ENCODE data around the gene SOCS7.

The SOCS7 gene

DNA sequence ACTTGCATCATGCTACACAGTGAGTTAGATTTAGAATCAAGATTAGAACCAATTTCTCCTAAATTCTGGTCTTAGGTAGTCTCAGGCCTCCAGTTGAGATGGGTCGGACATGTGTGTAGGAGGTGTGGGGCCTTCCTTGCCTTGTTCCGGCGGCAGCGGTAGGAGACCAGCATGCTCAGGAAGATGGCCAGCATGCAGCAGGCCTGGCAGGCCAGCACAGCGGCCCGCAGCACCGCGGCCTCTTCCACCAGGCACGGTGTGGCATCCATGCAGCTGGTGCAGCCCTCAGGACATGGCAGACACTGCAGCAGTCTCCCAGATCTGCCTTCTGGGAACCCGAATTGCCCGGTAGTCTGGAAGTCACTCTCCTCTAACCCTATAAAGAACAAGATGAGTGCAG, 14.8 kb upstream of the SOCS7 start:
- Histone ChIP-seq H3K79me2 (ENCODE audit: control insufficient read depth, insufficient read depth, low read length, unreplicated experiment) (no peaks in the 10 kb centered on the region), H2AFZ (ENCODE audit: low read length, unreplicated experiment) (no peak overlapping the region), H3K4me1 (ENCODE audit: control insufficient read depth, insufficient read depth, low read length, unreplicated experiment) (no peaks in the 10 kb centered on the region), H3K27me3 (ENCODE audit: insufficient read depth, low read length) (peaks cover 15% of the 10 kb centered on the region; the same call in 1 of the 2 replicates), H3K27ac (ENCODE audit: low read depth, low read length) (no peak overlapping the region), H3K4me3 (ENCODE audit: low read depth, low read length) (no peak overlapping the region), H3K36me3 (ENCODE audit: insufficient read depth, low read length) (no peaks in the 10 kb centered on the region)

DNA sequence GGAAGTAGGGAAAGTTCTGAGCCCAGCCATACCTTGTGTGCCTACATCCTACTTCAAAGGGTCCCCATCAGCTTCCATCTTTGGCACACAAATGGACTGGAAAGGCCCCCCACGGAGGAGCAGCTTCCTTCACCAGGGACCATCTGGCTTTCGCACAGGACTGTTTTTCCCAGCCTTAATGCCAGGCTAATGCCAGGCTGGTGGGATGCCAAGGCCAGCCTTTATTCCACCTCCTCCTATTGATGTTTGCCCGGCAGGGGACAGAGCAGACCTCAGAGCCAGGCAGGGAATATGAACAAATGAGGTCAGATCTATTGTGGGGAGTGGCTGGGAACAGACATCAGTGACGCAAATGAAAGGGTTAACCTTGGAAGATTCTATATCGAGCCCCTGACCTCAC, 13.6 kb upstream of the SOCS7 start:
- H2AFZ ChIP-seq (ENCODE audit: low read length, unreplicated experiment), result no peak overlapping the region
- H3K4me3 ChIP-seq (ENCODE audit: low read depth, low read length), result no peak overlapping the region
- H3K27me3 ChIP-seq (ENCODE audit: insufficient read depth, low read length), result peaks cover 12% of the 10 kb centered on the region; the same call in 1 of the 2 replicates
- H3K4me1 ChIP-seq (ENCODE audit: control insufficient read depth, insufficient read depth, low read length, unreplicated experiment), result no peaks in the 10 kb centered on the region
- H3K36me3 ChIP-seq (ENCODE audit: insufficient read depth, low read length), result no peaks in the 10 kb centered on the region
- H3K27ac ChIP-seq (ENCODE audit: low read depth, low read length), result no peak overlapping the region
- no peaks in the 10 kb centered on the region for H3K79me2 ChIP-seq (ENCODE audit: control insufficient read depth, insufficient read depth, low read length, unreplicated experiment)

DNA sequence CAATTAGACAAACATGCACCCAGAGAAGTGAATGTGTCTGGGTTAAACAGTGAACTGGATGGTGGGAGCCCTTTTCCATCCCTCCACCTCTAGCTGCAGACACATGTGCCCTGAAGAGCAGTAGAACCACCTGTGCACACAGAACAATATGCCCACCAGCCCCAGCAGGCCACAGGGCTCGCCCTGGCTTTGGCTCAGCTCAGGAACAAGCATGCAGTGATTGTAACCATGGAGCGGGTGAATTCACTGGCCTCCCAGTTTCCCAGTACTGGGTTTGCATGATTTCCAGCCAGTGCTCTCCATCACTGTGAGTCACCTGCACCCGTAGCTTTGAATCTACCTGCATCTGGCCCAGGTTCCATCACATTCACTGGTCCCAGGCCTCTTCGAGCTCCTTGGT, 13.1 kb upstream of the SOCS7 start:
- H3K36me3 ChIP-seq (ENCODE audit: insufficient read depth, low read length), result no peaks in the 10 kb centered on the region
- no peak overlapping the region for H3K27ac ChIP-seq (ENCODE audit: low read depth, low read length)
- no peaks in the 10 kb centered on the region for H3K4me1 ChIP-seq (ENCODE audit: control insufficient read depth, insufficient read depth, low read length, unreplicated experiment)
- H3K27me3 ChIP-seq (ENCODE audit: insufficient read depth, low read length), result 0 out of 2 replicates have a peak, but pooled peaks cover 8% of the 10 kb centered on the region
- H3K4me3 ChIP-seq (ENCODE audit: low read depth, low read length), result no peak overlapping the region
- H2AFZ ChIP-seq (ENCODE audit: low read length, unreplicated experiment), result no peak overlapping the region
- no peaks in the 10 kb centered on the region for H3K79me2 ChIP-seq (ENCODE audit: control insufficient read depth, insufficient read depth, low read length, unreplicated experiment)

DNA sequence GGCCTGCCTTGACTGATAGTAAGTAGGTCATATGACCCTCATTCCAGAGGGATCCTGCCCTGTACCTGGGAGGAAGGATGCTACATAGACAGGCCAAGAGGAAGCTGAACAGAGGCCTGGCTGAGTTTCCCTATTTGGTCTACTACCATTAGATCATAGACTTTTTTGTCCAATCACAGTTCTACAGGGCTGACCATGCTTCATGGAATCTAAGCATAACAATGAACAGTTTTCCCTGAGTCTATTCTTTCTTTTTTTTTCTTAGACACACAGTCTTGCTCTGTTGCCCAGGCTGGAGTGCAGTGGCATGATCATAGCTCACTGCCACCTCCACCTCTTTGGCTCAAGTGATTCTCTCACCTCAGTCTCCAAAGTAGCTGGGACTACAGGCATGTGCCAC, 11.8 kb upstream of the SOCS7 start:
- H3K36me3 ChIP-seq (ENCODE audit: insufficient read depth, low read length), result no peaks in the 10 kb centered on the region
- no peak overlapping the region for H2AFZ ChIP-seq (ENCODE audit: low read length, unreplicated experiment)
- H3K27me3 ChIP-seq (ENCODE audit: insufficient read depth, low read length), result 0 out of 2 replicates have a peak, but pooled peaks cover 8% of the 10 kb centered on the region
- no peak overlapping the region for H3K4me3 ChIP-seq (ENCODE audit: low read depth, low read length)
- no peaks in the 10 kb centered on the region for H3K4me1 ChIP-seq (ENCODE audit: control insufficient read depth, insufficient read depth, low read length, unreplicated experiment)
- no peaks in the 10 kb centered on the region for H3K79me2 ChIP-seq (ENCODE audit: control insufficient read depth, insufficient read depth, low read length, unreplicated experiment)
- no peak overlapping the region for H3K27ac ChIP-seq (ENCODE audit: low read depth, low read length)

DNA sequence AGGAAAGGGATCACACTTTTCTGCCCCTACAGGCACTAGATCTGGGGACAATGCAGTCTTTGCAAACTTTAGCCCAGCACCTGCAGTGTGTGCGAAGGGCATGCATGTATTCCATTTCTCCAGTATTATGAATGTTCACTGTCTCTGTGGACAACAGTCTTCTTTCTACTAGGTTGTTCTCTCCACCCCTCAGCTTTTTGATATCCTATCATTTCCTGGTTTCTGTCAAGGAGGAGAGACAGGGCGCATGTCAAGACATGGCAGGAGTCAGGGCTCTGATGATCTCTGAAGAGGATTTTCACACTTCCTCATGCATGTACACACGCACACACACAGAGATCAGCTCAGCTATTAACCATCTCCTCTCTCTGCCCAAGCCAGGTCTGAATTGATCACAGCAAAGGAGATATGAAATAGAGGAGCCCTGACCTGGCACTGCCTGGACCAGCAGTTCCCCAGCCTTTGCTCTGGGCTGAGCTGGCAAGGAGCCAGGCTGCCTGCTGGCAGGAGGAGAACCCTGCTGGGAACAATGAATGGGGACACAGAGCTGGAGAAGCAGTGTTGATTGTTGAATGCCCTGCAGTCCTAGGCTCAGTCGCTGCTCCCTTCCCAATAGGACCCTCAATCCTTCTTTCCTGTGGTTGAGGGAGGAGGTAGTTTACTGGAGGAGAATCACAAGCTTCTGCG, 10.5 kb upstream of the SOCS7 start:
- H3K4me1 ChIP-seq (ENCODE audit: control insufficient read depth, insufficient read depth, low read length, unreplicated experiment), result no peaks in the 10 kb centered on the region

DNA sequence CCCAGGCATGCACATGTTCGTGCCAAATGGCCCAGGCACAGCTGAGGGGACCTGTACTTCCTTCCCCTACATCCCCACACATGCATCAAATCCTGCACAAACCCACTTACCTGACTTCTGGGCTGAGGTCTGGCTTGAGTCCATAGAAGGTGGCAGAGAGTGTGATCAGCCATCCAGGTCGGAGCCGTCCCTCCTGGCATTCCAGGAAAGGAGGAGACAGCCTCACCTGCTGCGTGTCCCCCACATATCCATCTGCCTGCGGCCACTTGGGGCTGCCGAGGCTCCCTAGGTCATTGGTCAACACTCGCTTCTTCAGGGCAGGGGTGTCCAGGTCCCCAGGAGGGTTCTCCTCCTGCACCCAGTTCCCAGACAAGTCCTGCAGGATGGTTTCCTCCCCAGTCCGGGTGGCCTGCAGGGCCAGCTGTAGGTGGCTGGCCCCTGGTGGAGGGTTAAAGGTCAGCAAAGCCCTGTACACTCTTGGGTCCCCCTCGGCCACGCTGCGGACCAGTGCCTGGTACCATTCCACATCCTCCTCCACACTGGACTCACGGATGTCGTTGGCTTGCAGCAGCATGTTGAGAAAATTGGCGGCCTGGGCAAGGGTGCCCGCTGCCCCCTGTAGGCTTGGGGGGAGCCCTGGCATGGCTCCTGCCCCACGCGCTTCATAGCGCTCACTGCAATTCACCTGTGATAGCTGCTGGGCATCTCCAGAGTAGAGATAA, 8.6 kb upstream of the SOCS7 start:
- 0 out of 2 replicates have a peak, but pooled peaks cover 4% of the 10 kb centered on the region for H3K27me3 ChIP-seq (ENCODE audit: insufficient read depth, low read length)
- no peak overlapping the region for H3K4me3 ChIP-seq (ENCODE audit: low read depth, low read length)
- no peaks in the 10 kb centered on the region for H3K36me3 ChIP-seq (ENCODE audit: insufficient read depth, low read length)
- H3K4me1 ChIP-seq (ENCODE audit: control insufficient read depth, insufficient read depth, low read length, unreplicated experiment), result no peaks in the 10 kb centered on the region
- H2AFZ ChIP-seq (ENCODE audit: low read length, unreplicated experiment), result no peak overlapping the region
- no peaks in the 10 kb centered on the region for H3K79me2 ChIP-seq (ENCODE audit: control insufficient read depth, insufficient read depth, low read length, unreplicated experiment)
- H3K27ac ChIP-seq (ENCODE audit: low read depth, low read length), result no peak overlapping the region

More for the DNA sequence above, 10.5 kb upstream of the SOCS7 start:
- Histone ChIP-seq H3K36me3 (ENCODE audit: insufficient read depth, low read length) (no peaks in the 10 kb centered on the region), H3K79me2 (ENCODE audit: control insufficient read depth, insufficient read depth, low read length, unreplicated experiment) (no peaks in the 10 kb centered on the region), H3K4me3 (ENCODE audit: low read depth, low read length) (no peak overlapping the region), H3K27me3 (ENCODE audit: insufficient read depth, low read length) (0 out of 2 replicates have a peak, but pooled peaks cover 8% of the 10 kb centered on the region), H2AFZ (ENCODE audit: low read length, unreplicated experiment) (no peak overlapping the region), H3K27ac (ENCODE audit: low read depth, low read length) (no peak overlapping the region)

DNA sequence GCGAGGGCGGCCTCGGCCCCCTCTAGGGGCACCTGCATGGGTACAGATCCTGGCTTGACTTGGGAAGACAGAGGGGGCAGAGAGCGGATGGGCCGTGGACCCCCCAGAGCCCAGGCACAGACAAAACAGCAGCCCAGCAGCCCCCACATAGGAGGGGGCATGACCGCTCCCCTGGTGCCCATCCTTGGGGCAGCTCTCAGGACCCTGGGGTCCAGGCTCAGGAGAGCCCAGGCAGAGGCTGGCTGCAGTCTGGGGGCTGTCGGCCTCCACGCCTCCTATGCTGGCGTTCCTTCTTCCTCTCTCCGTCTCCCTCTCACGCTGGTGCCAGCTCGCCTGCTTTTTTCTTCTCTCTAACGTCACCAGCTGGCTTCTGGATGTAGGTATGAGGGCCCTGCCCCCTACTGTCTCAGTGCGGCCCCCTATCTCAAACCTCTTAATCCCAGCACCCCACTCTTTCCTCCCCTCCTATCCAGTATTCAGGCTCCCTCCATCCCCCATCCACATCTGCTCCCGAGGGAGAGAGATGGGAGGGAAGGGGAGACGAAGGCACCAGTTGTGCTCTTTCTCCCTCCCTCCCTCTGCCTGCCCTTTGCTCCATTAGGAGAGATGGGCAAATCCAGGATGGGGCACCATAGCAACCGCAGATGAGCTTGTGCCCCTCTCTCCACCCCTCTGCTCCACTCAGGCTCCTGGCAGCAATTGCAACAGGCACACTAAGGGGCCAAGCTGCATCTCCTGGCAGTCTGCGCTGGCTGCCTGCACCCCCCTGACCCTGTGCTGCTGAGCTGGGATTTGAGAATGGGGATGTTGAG, 7.8 kb upstream of the SOCS7 start, which contains the start of gene GPR179:
TSS of gene GPR179 (minus strand) at position 349 of the 812 bp plus-strand sequence. CDS start at position 182, 167 bp downstream.
- no peak within 1 kb of the TSS for H2AFZ ChIP-seq (ENCODE audit: low read length, unreplicated experiment)
- no peak within 1 kb of the TSS for H3K4me3 ChIP-seq (ENCODE audit: low read depth, low read length)
- 0 out of 2 replicates have a peak, but pooled peaks cover 1% of the 10 kb centered on the region for H3K27me3 ChIP-seq (ENCODE audit: insufficient read depth, low read length)
- H3K36me3 ChIP-seq (ENCODE audit: insufficient read depth, low read length), result no peaks in the 10 kb centered on the region
- H3K27ac ChIP-seq (ENCODE audit: low read depth, low read length), result no peak within 1 kb of the TSS
- H3K4me1 ChIP-seq (ENCODE audit: control insufficient read depth, insufficient read depth, low read length, unreplicated experiment), result no peaks in the 10 kb centered on the region
- H3K79me2 ChIP-seq (ENCODE audit: control insufficient read depth, insufficient read depth, low read length, unreplicated experiment), result no peaks in the 10 kb centered on the region

DNA sequence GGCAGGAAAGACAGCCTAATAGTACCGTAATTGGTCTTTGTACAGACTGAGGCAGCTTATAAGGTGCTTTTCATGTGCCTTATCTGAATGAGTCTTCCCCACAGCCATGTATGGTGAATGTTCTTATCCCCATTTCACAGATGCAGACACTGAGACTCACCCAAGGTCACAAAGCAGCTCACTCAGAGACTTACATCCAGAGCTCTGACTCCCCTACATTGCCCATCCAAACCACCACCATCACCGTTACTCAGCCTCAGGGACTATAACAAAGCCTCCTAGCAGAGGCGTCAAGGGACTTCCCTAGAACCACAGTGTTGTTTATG, 7.3 kb upstream of the SOCS7 start:
- H3K27me3 ChIP-seq (ENCODE audit: insufficient read depth, low read length), result no peaks in the 10 kb centered on the region
- H3K79me2 ChIP-seq (ENCODE audit: control insufficient read depth, insufficient read depth, low read length, unreplicated experiment), result no peaks in the 10 kb centered on the region
- no peak overlapping the region for H3K4me3 ChIP-seq (ENCODE audit: low read depth, low read length)
- H3K27ac ChIP-seq (ENCODE audit: low read depth, low read length), result no peak overlapping the region
- no peak overlapping the region for H2AFZ ChIP-seq (ENCODE audit: low read length, unreplicated experiment)
- no peaks in the 10 kb centered on the region for H3K36me3 ChIP-seq (ENCODE audit: insufficient read depth, low read length)
- no peaks in the 10 kb centered on the region for H3K4me1 ChIP-seq (ENCODE audit: control insufficient read depth, insufficient read depth, low read length, unreplicated experiment)

DNA sequence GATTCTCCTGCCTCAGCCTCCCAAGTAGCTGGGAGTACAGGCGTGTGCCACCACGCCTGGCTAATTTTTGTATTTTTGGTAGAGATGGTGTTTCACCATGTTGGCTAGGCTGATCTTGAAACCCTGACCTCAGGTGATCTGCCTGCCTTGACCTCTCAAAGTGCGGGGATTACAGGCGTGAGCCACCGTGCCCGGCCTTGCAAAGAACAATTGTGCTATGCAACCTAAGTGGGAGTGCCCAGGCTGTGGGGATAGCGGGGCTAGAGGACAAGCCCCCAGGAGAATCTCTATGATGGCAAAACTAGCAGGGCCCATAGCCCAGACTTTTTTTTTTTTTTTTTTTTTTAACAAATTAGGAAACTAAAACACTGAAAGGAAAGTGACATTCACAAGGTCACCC, 5.9 kb upstream of the SOCS7 start:
- Histone ChIP-seq H3K4me1 (ENCODE audit: control insufficient read depth, insufficient read depth, low read length, unreplicated experiment) (no peaks in the 10 kb centered on the region), H3K27ac (ENCODE audit: low read depth, low read length) (no peak overlapping the region), H3K4me3 (ENCODE audit: low read depth, low read length) (no peak overlapping the region), H2AFZ (ENCODE audit: low read length, unreplicated experiment) (no peak overlapping the region), H3K27me3 (ENCODE audit: insufficient read depth, low read length) (no peaks in the 10 kb centered on the region), H3K36me3 (ENCODE audit: insufficient read depth, low read length) (no peaks in the 10 kb centered on the region), H3K79me2 (ENCODE audit: control insufficient read depth, insufficient read depth, low read length, unreplicated experiment) (no peaks in the 10 kb centered on the region)

DNA sequence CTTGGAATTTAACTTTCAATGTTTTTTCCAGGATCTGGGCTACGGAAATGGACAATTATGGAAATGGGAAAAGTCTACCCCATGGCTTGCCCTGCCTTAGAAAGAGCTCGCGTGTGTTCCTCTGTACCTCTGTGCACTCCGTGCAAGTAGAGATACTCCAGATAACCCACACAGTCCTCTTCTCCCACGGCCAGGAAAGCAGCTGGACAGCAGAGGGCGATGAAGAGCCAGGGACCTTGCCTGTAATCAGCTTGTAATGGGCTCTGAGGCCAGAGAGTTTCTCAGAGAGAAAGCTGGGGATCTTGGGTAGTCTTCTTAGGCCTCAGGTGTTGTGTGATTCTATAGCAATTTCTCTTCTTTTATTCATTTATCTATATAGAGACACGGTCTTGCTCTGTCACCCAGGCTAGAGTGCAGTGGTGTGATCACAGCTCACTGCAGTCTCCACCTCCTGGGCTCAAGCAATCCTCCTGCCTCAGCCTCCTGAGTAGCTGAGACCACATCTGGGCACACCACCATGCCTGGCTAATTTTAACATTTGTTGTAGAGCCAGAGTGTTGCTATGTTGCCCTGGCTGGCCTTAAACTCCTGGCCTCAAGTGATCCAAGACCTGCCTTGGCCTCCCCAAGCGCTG, 2.4 kb upstream of the SOCS7 start:
- no peaks in the 10 kb centered on the region for H3K27me3 ChIP-seq (ENCODE audit: insufficient read depth, low read length)
- H3K4me1 ChIP-seq (ENCODE audit: control insufficient read depth, insufficient read depth, low read length, unreplicated experiment), result peaks cover 11% of the 10 kb centered on the region
- H3K79me2 ChIP-seq (ENCODE audit: control insufficient read depth, insufficient read depth, low read length, unreplicated experiment), result peaks cover 15% of the 10 kb centered on the region
- no peak overlapping the region for H3K27ac ChIP-seq (ENCODE audit: low read depth, low read length)
- no peaks in the 10 kb centered on the region for H3K36me3 ChIP-seq (ENCODE audit: insufficient read depth, low read length)
- no peak overlapping the region for H3K4me3 ChIP-seq (ENCODE audit: low read depth, low read length)
- H2AFZ ChIP-seq (ENCODE audit: low read length, unreplicated experiment), result no peak overlapping the region

Data from ACC112 (cell line).